Esophagus squamous epithelium (tissue), 4 donors: ENCODE data around the gene SACM1L. TPM values are rescaled to one million over a fixed set of nuclear protein-coding genes. Genes with fewer than 3 reads are reported as not detected.

ENCODE experiments used
- small RNA-seq, 4 donors: library from RNA; depleted of rRNA; stranded (forward); fragments of <200 nt; gene quantifications; one replicate each; pipeline ENCODE3, GENCODE V24; 2016
- total RNA-seq, 4 donors: library from RNA; depleted of rRNA; stranded (reverse); fragments of >200 nt; gene quantifications; one replicate each; pipeline ENCODE4 v1.1.0, GENCODE V29; 2016

SACM1L gene
- total RNA-seq, 4 donors from 2014 or later: 22.7 to 42.2 (median 27.2) TPM

Small RNA genes lying within 50 kb of the gene (small RNA-seq; reads per million reads assigned to genes)
- gene RN7SL145P: 0 reads per million in 4 donors

Other genes starting within 250 kb of the SACM1L start
- gene LIMD1, start 94.6 kb upstream of the SACM1L start, total RNA-seq: 10 to 100 TPM in 2 of 4 donors, 1 to 10 TPM in 2; 8.5 to 18.9 (median 11.3) TPM
- gene SLC6A20, start 107.1 kb downstream of the SACM1L start, total RNA-seq: under 1 TPM in 3 of 4 donors, not detected in 1; 0.04 to 0.32 (median 0.19) TPM
- 10 to 100 TPM in 2 of 4 donors, 1 to 10 TPM in 2; 6.4 to 14.3 (median 12.0) TPM for gene LZTFL1, start 152.7 kb downstream of the SACM1L start, total RNA-seq
- not detected for gene CCR9, start 197.1 kb downstream of the SACM1L start, total RNA-seq